ENCODE measurements around the gene CNIH2. TPM values are rescaled to one million over a fixed set of nuclear protein-coding genes. Genes with fewer than 3 reads are reported as not detected.
"Not testable (repeated sequence)": the region's sequence is repeated elsewhere in the genome, so short reads cannot be mapped to it uniquely, and the experiment has no call there.

Gene CNIH2
- polyA plus RNA-seq, 1 donor = 2.3 TPM

DNA sequence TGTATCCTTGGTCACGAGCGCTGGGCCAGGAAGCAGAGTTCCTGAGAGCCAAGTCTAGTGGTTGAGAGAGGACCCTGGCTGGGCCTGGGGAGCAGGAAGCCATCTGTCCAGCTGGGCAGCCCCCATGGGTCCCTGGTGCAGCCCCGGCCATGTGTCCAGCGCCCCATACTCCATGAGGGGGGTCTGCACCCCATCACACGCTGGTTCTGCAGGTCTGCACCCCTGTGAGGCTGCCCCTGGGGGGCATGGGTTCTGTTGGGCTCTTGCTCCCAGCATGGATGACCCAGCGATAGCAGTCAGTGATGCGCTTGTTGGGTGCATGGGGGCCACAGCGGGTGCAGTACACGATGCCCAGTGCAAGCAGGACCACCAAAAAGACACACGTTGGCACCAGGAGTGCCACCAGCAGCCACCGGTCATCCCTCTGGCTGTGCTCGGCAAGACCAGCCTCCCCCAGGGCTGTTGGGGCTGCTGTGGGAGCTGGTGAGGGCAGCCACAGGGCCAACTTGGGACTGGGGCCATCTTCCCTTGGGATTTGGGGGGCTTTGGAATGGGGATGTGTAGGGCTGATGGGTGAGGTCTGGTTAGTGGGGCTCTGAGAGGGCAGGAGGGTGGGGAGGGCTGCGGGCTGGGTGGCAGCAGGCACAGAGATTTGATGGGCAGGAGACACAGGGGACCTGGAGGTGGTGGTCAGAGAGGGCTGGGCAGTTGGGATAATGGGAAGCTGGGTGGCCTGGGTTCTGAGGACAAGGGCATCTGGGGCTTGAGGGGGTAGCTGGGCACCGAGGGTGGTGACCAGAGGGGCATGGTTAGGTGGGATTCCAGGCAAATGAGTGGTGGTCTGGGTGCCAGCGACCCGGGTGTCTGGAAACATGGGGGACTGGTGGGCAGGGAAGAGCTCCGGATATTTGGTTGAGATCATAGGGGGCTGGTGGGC lies 36.9 kb downstream of the CNIH2 start:
- DNase-seq (ENCODE audit: low read depth) = no peak

DNA sequence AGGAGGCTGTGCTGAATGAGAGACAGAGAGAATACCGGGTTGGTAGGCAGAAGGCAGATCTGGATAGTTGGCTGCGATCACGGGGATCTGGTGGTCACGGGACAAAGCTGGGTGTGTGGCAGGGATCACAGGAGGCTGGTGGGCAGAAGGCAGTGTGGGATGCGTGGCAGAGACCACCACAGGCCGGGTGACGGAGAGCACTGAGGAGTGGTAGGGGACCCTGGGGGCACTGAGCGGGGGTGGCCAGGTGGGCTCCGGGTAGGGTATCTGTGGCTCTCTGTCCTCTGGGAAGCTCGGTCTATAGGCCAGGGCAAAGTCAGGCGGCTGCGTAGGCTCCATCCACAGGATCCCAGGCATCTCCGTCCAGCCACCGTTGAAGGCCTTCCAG lies 37.5 kb downstream of the CNIH2 start:
- no peak for DNase-seq (ENCODE audit: low read depth)

GRCh38 chr11:66315921-66316811 lies 38.2 kb downstream of the CNIH2 start:
- DNase-seq (ENCODE audit: low read depth) = no peak

DNA sequence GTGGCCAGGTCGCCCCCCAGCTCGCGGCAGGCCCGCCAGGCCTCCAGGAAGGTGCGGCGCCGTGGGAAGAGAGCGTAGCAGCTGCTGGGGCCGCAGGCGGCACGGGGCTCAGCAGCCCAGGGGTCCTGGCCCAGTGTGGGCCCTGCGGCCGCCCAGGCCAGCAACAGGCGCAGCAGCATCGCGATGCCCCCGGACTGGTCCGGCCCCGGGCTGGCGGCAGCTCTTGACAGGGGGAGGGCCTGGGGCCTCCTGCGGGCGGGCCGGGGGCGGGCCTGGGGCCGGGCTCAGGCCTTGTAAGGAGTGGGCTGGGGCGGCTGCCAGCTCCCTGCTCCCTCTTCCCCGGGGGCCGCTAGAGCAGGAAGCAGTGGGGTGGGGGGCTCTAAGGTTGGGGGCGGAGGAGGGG lies 38.9 kb downstream of the CNIH2 start, which contains the start of gene CD248:
CD248 (minus strand) TSS at position 196 of the 403 bp plus-strand sequence; CDS start at position 179, 17 bp downstream.
- DNase-seq (ENCODE audit: low read depth) = no peak

DNA sequence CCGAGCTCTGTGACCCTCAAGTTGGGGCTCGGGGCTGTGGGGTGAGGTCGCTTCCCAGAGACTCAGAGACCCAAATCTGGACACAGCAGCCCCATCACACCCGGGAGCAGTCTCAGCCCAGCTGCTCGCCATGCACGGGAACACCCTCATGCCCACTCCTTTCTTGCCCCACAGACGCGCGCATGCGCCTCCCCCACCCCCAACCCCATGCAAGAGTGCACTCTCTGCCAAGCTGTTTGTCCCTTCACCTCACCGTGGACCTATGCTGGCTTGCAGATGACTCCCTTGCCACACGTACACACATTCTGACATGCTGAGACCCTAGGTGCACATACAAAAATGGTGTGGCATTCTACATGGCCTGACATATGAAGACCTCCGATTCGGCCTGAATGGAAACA lies 39.3 kb downstream of the CNIH2 start:
- no peak for DNase-seq (ENCODE audit: low read depth)

GRCh38 chr11:66317723-66318599 lies 40.0 kb downstream of the CNIH2 start:
- DNase-seq (ENCODE audit: low read depth) = no peak

GRCh38 chr11:66318600-66318970 lies 40.6 kb downstream of the CNIH2 start:
- no peak for DNase-seq (ENCODE audit: low read depth)

DNA sequence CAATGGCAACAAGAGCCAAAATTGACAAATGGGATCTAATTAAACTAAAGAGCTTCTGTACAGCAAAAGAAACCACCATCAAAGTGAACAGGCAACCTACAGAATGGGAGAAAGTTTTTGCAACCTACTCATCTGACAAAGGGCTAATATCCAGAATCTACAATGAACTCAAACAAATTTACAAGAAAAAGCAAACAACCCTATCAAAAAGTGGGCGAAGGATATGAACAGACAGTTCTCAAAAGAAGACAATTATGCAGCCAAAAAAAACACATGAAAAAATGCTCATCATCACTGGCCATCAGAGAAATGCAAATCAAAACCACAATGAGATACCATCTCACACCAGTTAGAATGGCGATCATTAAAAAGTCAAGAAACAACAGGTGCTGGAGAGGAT lies 42.3 kb downstream of the CNIH2 start:
- not testable (repeated sequence) for DNase-seq (ENCODE audit: low read depth)

- DNase-seq (ENCODE audit: low read depth) = not testable (repeated sequence)
Measured at GRCh38 chr11:66320748-66321147, 42.8 kb downstream of the CNIH2 start.

GRCh38 chr11:66321606-66322005 lies 43.6 kb downstream of the CNIH2 start:
- no peak for DNase-seq (ENCODE audit: low read depth)

DNA sequence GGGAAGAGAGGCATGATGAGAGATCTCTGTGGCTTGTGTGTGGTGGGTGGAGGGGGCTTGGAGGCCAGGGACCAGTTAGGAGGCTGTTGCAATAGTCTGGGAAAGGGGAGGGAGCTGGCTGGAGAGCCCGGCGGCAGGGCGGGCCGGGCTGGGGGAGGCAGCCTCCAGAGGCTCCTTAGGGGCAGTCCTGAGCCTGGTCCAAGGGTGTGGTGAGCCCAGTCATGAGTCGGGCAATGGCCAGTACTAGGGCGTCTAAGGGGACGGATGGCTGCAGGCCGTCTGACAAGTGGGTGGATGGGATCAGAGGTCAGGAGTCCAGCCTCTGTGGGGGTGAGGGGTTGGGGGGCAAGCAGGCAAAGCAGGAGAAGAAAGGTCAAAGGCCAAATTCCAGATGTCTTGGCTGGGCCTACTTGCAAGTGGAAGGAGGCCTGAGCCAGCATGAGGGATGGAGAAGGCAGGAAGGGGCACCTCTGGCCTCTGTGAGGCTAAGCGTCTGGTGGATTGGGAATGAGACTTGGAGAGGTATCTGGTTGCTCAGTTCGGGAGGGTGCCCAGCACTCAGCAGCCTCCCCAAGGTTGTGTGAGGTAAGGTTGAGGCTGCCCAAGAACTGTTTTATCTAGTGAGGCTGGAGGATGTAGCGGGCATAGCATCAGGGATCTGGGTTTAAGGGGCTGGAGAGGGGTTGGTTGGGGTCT lies 44.9 kb downstream of the CNIH2 start:
- DNase-seq (ENCODE audit: low read depth) = no peak

DNA sequence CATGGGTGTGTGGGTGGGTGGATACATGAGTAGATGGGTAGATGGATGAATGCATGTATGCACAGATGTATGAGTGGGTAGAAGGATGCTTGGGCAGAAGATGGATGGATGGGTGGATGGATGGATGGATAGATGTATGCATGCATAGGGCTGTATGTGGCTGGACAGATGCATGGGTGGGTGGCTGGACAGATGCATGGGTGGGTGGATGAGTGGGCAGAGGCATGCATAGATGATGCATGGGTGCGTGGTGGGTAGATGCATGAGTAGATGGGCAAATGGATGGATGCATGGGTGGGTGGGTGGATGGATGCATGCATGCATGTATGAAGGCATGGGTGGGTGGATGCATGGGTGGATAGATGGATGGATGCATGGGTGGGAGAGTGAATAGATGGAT lies 45.7 kb downstream of the CNIH2 start:
- no peak for DNase-seq (ENCODE audit: low read depth)

DNA sequence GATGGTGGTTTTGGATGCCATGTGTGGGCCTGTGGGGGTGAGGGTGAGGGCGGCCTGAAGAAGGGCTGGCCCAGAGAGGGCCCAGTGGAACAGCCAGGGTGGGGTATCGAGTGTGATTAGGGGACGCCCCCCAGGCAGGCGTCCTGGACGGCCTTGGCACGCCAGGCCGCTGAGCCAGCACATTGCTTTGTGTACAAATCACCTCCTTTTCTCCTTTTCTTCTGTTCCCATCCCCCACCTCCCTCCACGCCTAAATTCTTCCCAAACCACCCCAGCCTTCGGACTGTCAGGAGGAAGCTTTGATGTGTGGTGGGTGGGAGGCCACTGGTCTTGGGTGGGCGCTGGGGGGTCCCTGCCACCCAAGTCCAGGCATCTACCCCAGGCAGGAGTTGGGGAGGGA lies 46.7 kb downstream of the CNIH2 start:
- no peak for DNase-seq (ENCODE audit: low read depth)

DNA sequence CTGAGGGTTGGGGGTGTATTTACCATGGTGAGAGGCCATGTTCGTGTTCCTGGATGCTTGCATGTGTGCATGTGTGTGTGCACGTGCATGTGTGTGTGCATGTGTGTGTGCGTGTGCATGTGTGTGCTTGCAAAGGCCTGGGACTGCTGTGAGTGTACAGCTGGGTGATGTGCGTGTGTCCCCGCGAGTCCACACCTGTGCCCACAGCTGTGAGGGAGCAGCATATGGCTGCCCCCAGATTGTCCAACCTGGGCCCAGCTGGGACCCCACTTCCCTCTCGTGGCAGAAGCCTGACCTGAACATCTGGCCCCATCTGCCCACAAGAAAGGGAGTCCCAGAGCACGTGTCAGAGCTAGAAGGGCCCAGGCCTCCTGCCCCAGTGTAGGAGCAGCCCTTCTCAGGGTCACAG lies 47.3 kb downstream of the CNIH2 start:
- DNase-seq (ENCODE audit: low read depth) = no peak

GRCh38 chr11:66326261-66327111 lies 48.5 kb downstream of the CNIH2 start:
- DNase-seq (ENCODE audit: low read depth) = no peak

GRCh38 chr11:66327171-66328030 lies 49.4 kb downstream of the CNIH2 start:
- no peak for DNase-seq (ENCODE audit: low read depth)

DNA sequence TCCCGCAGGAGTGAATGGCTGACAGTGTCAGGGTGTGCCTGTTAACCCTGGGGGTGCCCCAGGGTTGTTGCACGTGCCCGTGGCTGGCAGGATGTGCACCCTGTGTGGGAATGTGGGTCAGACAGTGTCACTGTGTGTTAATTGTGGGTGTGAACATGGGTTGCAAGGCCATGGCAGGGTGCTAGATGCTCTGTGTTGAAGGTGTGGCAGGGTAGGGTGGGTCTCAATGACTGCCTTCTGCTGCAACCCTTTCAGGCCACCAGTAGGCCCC lies 50.0 kb downstream of the CNIH2 start:
- DNase-seq (ENCODE audit: low read depth) = no peak

GRCh38 chr11:66328302-66329144 lies 50.5 kb downstream of the CNIH2 start:
- no peak for DNase-seq (ENCODE audit: low read depth)

All from forelimb muscle (tissue), 1 donor.